GM19023 (cell line): ENCODE results near the gene DNAJC13.
"Not testable (repeated sequence)": the region's sequence is repeated elsewhere in the genome, so short reads cannot be mapped to it uniquely, and the experiment has no call there.

Source experiments
- ATAC-seq: cut with Tn5 transposase; IDR thresholded peaks from one replicate; pipeline ENCODE4 v1.9.1; 2021; ENCODE audit warnings: mild to moderate bottlenecking, moderate library complexity; ENCODE audit not compliant: unreplicated experiment

The DNAJC13 gene

GRCh38 chr3:132416807-132417694 is at the start of gene DNAJC13:
DNAJC13 (plus strand) TSS chr3:132417502; CDS start chr3:132434551, 17,049 bp downstream.
- peak; percentile 91 for ATAC-seq

- no peak for ATAC-seq
Observed at GRCh38 chr3:132368515-132368914, 48.8 kb upstream of the DNAJC13 start.

DNA sequence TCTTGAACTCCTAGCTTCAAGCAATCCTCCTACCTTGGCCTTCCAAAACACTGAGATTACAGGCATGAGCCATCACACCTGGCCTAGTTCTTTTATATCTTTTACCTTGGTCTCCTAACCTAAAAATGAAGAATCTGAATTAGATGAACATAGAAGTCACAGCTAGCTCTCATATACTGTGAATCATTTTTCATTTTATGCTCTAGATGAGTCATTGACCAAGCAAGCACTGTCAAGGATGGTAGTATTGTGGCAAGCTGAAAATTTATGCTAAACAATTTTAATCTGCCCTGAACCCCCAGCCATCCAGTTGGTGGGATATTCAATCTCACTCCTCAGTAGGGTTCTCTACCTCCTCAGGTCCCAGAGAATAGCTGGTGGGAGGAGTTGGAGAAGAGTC is 48.3 kb upstream of the DNAJC13 start:
- no peak for ATAC-seq

DNA sequence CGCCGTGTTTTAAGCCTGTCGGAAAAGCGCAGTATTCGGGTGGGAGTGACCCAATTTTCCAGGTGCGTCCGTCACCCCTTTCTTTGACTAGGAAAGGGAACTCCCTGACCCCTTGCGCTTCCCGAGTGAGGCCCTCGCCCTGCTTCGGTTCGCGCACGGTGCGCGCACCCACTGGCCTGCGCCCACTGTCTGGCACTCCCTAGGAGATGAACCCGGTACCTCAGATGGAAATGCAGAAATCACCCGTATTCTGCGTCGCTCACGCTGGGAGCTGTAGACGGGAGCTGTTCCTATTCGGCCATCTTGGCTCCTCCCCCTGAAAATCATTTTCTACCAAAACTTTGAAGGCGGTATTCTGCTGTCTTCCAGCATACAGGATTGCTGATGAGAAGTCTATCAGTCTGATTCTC is 40.4 kb upstream of the DNAJC13 start:
- not testable (repeated sequence) for ATAC-seq

- no peak for ATAC-seq
Observed at GRCh38 chr3:132378048-132378762, 39.1 kb upstream of the DNAJC13 start.

GRCh38 chr3:132378846-132379245 is 38.5 kb upstream of the DNAJC13 start:
- no peak for ATAC-seq

DNA sequence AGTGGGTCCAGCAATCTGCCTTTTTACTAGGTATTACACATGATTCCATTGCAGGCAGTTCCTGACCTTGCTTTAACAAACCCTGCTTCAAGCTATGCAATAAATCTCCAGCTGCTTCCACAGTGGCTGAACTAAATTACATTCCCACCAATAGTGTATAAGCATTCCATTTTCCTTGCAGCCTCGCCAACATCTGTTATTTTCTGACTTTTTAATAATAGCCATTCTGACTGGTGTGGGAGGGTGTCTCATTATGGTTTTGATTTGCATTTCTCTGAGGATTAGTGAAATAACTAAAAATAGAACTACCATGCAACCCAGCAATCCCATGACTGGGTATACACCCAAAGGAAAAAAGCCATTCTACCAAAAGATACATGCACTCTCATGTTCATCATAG is 36.4 kb upstream of the DNAJC13 start:
- no peak for ATAC-seq

- ATAC-seq, result no peak
Observed at GRCh38 chr3:132381348-132381944, 35.9 kb upstream of the DNAJC13 start.

GRCh38 chr3:132382267-132382666 is 35.0 kb upstream of the DNAJC13 start:
- no peak for ATAC-seq

- ATAC-seq, result no peak
Observed at GRCh38 chr3:132382688-132383194, 34.6 kb upstream of the DNAJC13 start.

DNA sequence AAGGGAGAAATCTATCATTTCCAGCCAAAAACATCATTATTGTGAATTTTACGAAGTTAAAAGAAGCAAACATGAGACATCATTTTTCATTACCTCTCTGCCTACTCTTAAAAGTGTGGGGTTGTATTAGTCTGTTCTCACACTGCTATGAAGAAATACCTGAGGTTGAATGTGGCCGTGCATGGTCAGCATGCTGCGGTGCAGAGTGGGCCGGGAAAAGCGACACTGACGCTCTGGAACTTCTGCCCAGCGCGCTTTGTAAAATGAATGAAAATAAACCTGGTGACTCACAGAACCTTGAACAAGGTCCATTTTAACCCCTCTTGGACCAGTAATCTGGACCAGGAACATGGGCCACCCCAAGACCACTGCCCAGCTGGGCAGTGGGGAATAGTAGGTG is 31.0 kb upstream of the DNAJC13 start:
- ATAC-seq, result no peak

DNA sequence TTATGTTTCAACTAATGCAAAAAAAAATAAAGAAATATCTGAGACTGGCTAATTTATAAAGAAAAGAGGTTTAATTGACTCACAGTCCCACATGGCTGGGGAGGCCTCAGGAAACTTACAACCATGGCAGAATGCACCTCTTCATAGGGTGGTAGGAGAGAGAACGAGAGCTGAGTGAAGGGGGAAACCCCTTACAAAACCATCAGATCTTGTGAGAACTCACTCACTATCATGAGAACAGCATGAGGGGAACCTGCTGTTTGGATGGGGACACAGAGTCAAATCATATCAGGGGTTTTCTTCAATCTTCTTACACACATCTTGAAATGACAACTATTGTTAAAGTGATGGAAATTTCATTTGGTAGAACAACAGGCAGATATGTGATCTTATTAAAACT is 24.6 kb upstream of the DNAJC13 start:
- not testable (repeated sequence) for ATAC-seq

DNA sequence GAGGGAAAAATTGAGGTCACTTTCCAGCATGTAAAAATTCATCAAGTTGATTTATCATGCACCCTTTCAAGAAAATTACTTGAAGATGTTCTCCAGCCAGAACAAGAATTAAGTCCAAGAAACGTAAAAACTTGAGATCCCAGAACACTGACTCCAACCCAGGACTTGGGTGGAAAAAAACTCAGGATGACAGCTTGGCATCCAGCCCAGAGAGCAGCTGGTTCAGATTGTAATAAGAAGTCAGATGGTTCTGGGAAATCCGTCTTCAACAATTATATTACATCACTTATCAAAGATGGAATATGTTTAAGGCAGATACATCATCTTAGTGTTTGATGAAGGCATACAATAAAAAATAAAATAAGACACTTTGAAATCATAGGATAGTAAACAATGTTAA is 23.0 kb upstream of the DNAJC13 start:
- ATAC-seq, result no peak

GRCh38 chr3:132395126-132395525 is 22.2 kb upstream of the DNAJC13 start:
- no peak for ATAC-seq

DNA sequence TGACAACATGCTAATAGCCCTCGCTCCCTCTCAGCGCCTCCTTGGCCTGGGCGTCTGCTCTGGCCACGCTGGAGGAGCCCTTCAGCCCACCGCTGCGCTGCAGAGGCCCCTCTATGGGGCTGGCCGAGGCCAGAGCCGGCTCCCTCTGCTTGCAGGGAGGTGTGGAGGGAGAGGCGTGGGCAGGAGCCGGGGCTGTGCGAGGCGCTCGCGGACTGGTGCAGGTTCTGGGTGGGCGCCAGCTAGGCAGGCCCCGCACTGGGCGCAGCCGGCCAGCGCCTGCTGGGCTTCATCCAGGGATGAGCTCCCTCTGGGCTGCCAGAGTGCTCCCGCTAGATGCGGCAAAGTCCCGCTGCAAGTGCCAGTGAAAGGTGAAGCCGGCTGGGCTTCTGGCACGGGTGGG is 21.0 kb upstream of the DNAJC13 start:
- no peak for ATAC-seq

DNA sequence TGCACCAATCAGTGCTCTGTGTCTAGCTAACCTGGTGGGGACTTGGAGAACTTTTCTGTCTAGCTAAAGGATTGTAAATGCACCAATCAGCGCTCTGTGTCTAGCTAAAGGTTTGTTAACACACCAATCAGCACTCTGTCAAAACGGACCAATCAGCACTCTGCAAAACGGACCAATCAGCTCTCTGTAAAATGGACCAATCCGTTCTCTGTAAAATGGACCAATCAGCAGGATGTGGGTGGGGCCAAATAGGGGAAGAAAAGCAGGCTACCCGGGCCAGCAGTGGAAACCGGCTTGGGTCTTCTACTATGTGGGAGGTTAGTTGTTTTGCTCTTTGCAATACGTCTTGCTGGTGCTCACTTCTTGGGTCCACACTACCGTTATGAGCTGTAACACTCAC is 20.5 kb upstream of the DNAJC13 start:
- ATAC-seq, result not testable (repeated sequence)

DNA sequence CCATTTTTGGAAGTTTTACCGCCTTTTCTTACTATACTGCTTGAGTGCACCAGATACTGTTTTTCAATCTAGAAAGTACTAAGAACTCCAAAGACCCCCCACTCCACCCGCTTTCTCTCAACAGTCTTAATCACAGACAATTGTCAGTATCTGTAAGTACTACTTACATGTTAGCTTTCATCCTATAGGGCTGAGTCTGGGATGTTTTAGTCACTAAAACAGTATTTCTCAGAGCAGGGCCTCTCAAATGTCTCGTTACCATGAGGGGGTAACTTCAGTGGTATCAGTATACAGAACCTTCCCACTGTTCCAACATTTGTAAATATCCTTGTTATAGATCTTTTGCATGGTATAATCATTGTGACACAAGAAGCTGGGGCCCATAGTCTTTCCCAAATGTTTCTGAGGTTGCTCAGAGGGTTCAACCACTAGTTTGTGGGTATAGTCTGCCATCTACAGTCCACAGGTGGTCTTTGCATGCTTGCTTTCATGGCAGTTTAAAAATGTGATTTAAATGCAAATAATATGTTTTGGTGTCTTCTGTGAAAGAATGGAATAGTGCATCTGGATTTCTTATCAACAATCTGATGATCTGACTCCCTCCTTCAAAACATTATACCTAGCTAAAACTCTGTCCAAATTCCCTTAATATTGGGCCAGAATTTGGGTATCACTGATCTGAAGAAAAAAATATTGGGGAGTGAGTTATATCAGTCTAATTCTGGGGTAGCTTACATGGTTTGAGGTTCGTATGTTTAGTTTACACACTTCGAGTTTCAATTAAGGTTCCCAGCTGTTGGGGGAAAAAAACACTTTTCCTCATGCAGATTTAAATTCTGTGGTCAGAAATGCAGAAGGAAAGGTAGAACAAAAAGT is 18.0 kb upstream of the DNAJC13 start:
- ATAC-seq, result no peak

DNA sequence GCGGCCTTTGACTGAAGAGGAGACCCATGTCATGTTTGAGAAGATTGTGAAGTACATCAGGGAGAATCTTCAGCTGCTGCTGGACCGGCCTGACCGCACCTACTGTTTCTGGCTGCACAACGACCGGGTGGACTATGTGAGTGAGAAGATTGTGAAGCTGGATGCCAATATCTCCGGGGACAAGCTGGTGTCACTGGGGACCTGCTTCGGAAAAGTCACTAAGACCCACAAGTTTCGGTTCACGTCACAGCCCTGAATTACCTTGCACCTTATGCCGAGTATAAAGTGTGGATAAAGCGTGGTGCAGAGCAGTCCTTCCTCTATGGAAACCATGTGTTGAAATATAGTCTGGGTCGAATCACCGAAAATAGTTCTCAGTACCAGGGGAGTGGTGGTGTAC is 16.0 kb upstream of the DNAJC13 start:
- no peak for ATAC-seq

GRCh38 chr3:132404276-132404675 is 13.0 kb upstream of the DNAJC13 start:
- no peak for ATAC-seq

DNA sequence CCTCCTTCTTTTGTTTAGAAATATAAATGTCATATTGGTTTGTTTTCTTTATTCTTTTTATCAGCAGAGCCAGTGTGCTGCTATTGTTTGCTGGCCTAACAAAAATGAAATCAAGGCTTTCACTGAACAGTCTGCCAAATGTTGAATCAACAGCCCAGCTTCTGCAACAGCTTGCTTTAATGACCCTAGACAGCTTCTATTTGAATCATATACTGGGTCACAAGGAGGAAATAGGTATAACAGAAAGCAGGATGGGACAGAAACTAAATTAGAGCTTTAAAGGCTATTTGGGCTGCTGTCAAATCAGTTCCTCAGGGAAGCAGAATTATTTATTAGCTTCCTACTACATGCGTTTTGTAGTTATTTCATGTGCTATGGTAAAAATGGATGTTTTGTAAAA is 12.1 kb upstream of the DNAJC13 start:
- ATAC-seq, result no peak
